HepG2 (cell line): Measurements from ENCODE around the gene PRDX3. TPM values are rescaled to one million over a fixed set of nuclear protein-coding genes. Genes with fewer than 3 reads are reported as not detected.

ENCODE experiments used
- CEBPG ChIP-seq: IDR thresholded peaks from 2 replicates; pipeline ENCODE4 v1.6.1; 2016
- ELF3 ChIP-seq: IDR thresholded peaks from 2 replicates; pipeline ENCODE4 v1.6.1; 2016; ENCODE audit warnings: missing genetic modification reagents, missing compliant biosample characterization
- FOXA3 ChIP-seq: IDR thresholded peaks from 2 replicates; pipeline ENCODE4 v1.6.1; 2016; ENCODE audit warnings: missing genetic modification reagents, missing compliant biosample characterization
- GFI1 ChIP-seq: sonication (generic); formaldehyde crosslinking; IDR thresholded peaks from 2 replicates; pipeline ENCODE4 v1.5.0; 2020; ENCODE audit warnings: missing genetic modification reagents, mild to moderate bottlenecking, borderline replicate concordance
- HMG20B ChIP-seq: conservative IDR thresholded peaks from 2 replicates; pipeline ENCODE4 v1.6.1; 2016; ENCODE audit warnings: missing genetic modification reagents, missing compliant biosample characterization
- IRF2 ChIP-seq: IDR thresholded peaks from 2 replicates; pipeline ENCODE4 v1.6.1; 2018; ENCODE audit warnings: missing genetic modification reagents, missing compliant biosample characterization
- KDM2A ChIP-seq: sonication (generic); formaldehyde crosslinking; IDR thresholded peaks from 2 replicates; pipeline ENCODE4 v1.4.0; 2020; ENCODE audit warnings: low read depth, missing genetic modification reagents, borderline replicate concordance
- KDM5B ChIP-seq: sonication (generic); formaldehyde crosslinking; IDR thresholded peaks from 2 replicates; pipeline ENCODE4 v1.4.0; 2020; ENCODE audit warnings: missing genetic modification reagents, mild to moderate bottlenecking, borderline replicate concordance
- MEIS1 ChIP-seq: sonication (generic); formaldehyde crosslinking; IDR thresholded peaks from 2 replicates; pipeline ENCODE4 v1.9.0; 2021; ENCODE audit warnings: mild to moderate bottlenecking, missing genetic modification reagents, moderate library complexity, borderline replicate concordance
- NCOA1 ChIP-seq: sonication (generic); formaldehyde crosslinking; IDR thresholded peaks from 2 replicates; pipeline ENCODE4 v1.9.0; 2021; ENCODE audit warnings: missing genetic modification reagents
- NR2F6 ChIP-seq, 2 experiments: IDR thresholded peaks; 2 replicates each; pipeline ENCODE4 v1.6.1; 2016; ENCODE audit warnings: antibody characterized with exemption in 1 of 2, mild to moderate bottlenecking in 1 of 2
- PRPF4 ChIP-seq: fragments of 200-400 bp; formaldehyde crosslinking; IDR thresholded peaks from 2 replicates; pipeline ENCODE4 v1.6.1; 2016; ENCODE audit warnings: low read length, low read depth; ENCODE audit not compliant: poor library complexity, severe bottlenecking
- RAD21 ChIP-seq: fragments of 450-650 bp; formaldehyde crosslinking; IDR thresholded peaks from 2 replicates; pipeline ENCODE4 v1.5.0; 2020; ENCODE audit warnings: mild to moderate bottlenecking
- SATB2 ChIP-seq: sonication (generic); formaldehyde crosslinking; IDR thresholded peaks from 2 replicates; pipeline ENCODE4 v1.5.0; 2020; ENCODE audit warnings: missing genetic modification reagents
- THAP11 ChIP-seq: IDR thresholded peaks from 2 replicates; pipeline ENCODE4 v1.6.1; 2016; ENCODE audit warnings: missing biosample characterization, missing genetic modification reagents
- XRCC5 ChIP-seq: fragments of 200-400 bp; formaldehyde crosslinking; optimal IDR thresholded peaks from 2 replicates; pipeline ENCODE3; 2017; ENCODE audit warnings: mild to moderate bottlenecking, low read length
- ZFX ChIP-seq: sonication (generic); formaldehyde crosslinking; IDR thresholded peaks from 2 replicates; pipeline ENCODE4 v1.4.0; 2020; ENCODE audit warnings: mild to moderate bottlenecking, low read depth, missing genetic modification reagents, moderate library complexity
- ZKSCAN1 ChIP-seq: fragments of 150-350 bp; IDR thresholded peaks from 2 replicates; pipeline ENCODE4 v1.6.1; 2014; ENCODE audit warnings: low read length
- ZNF230 ChIP-seq: sonication (generic); formaldehyde crosslinking; IDR thresholded peaks from 2 replicates; pipeline ENCODE4 v1.4.0; 2020; ENCODE audit warnings: mild to moderate bottlenecking, missing genetic modification reagents
- ZNF350 ChIP-seq: sonication (generic); formaldehyde crosslinking; IDR thresholded peaks from 2 replicates; pipeline ENCODE4 v1.4.0; 2020; ENCODE audit warnings: mild to moderate bottlenecking, low read depth, missing genetic modification reagents, borderline replicate concordance
- ZNF383 ChIP-seq: sonication (generic); formaldehyde crosslinking; IDR thresholded peaks from 2 replicates; pipeline ENCODE4 v1.4.0; 2020; ENCODE audit warnings: missing genetic modification reagents, mild to moderate bottlenecking, borderline replicate concordance
- ZNF605 ChIP-seq: sonication (generic); formaldehyde crosslinking; IDR thresholded peaks from 2 replicates; pipeline ENCODE4 v1.8.0; 2022; ENCODE audit warnings: mild to moderate bottlenecking, missing genetic modification reagents
- ZNF761 ChIP-seq: sonication (generic); formaldehyde crosslinking; conservative IDR thresholded peaks from 2 replicates; pipeline ENCODE4 v1.4.0; 2020; ENCODE audit warnings: mild to moderate bottlenecking, missing genetic modification reagents
- ZNF782 ChIP-seq: sonication (generic); formaldehyde crosslinking; IDR thresholded peaks from 2 replicates; pipeline ENCODE4 v1.4.0; 2020; ENCODE audit warnings: missing genetic modification reagents, mild to moderate bottlenecking, borderline replicate concordance
- ZSCAN29 ChIP-seq: sonication (generic); formaldehyde crosslinking; conservative IDR thresholded peaks from 2 replicates; pipeline ENCODE4 v1.4.0; 2020; ENCODE audit warnings: mild to moderate bottlenecking, missing genetic modification reagents
- polyA plus RNA-seq, 8 experiments: library from polyadenylated mRNA; depleted of rRNA in 3 of 8; stranded (reverse) in 7 of 8; unstranded in 1 of 8; fragments of >200 nt; fragmentation: Illumina TruSeq in 4 of 8; extraction: Trizol in 4 of 8; gene quantifications; 2 replicates each; pipeline versions ENCODE4 v1.2.1 to v1.2.3, GENCODE V29; 2011 to 2016; ENCODE audit warnings: low read depth in 4 of 8, missing spikeins in 1 of 8, mixed read lengths in 1 of 8; ENCODE audit not compliant: insufficient read depth in 1 of 8
- total RNA-seq, 5 experiments: library from RNA; depleted of rRNA; stranded (reverse); fragments of >200 nt; fragmentation: Illumina TruSeq; extraction: Trizol; gene quantifications; 2 replicates each; pipeline ENCODE4 v1.2.3, GENCODE V29; 2016; ENCODE audit warnings: low read depth in 1 of 5
- TF ChIP-seq, protein P1 (sequence below): sonication (generic); formaldehyde crosslinking; IDR thresholded peaks from 2 replicates; pipeline ENCODE4 v1.5.0; 2020; ENCODE audit warnings: mild to moderate bottlenecking, missing genetic modification reagents
- TF ChIP-seq, protein P2 (sequence below): sonication (generic); formaldehyde crosslinking; IDR thresholded peaks from 2 replicates; pipeline ENCODE4 v1.4.0; 2020; ENCODE audit warnings: missing genetic modification reagents, borderline replicate concordance

PRDX3 gene
- total and polyA plus RNA-seq, 2 of the 13 experiments (the other 11 are each of a cell fraction or from before 2014, with no cell fraction given): 407 to 565 TPM

DNA sequence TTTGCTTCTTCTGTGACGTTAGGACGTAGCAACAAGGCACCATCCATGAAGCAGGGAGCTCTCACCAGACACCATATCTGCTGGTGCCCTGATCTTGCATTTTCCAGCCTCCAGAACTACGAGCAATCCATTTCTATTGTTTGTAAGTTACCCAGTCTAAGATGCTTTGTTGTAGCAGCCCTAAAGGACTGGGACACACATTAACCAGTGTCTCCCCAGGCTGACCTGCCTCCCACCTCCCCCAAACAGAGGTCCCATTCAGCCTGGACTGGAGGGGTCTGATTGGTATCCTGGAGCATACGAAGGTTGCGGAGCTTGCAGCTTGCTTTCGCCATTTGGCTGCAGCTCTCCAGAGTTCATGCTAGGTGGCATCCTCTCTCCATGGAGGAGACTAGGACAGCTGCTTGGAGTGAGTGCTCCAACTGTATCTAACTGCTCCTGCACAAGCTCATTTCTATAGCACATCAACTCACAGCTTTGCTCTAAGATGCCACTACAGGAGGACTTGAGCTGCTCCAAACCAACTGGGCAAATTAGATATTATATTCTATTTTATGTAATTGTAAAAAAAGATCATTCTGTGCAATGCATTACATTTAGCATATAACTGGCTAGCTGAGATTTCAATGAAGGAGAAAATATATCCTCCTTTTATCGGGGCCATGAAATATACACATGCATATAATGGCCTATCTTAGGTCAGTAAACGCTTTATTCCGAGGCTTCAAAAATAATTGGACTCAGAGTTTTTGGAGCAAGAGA, 20.8 kb upstream of the PRDX3 start (continued):
- TF ChIP-seq, protein P1, sequence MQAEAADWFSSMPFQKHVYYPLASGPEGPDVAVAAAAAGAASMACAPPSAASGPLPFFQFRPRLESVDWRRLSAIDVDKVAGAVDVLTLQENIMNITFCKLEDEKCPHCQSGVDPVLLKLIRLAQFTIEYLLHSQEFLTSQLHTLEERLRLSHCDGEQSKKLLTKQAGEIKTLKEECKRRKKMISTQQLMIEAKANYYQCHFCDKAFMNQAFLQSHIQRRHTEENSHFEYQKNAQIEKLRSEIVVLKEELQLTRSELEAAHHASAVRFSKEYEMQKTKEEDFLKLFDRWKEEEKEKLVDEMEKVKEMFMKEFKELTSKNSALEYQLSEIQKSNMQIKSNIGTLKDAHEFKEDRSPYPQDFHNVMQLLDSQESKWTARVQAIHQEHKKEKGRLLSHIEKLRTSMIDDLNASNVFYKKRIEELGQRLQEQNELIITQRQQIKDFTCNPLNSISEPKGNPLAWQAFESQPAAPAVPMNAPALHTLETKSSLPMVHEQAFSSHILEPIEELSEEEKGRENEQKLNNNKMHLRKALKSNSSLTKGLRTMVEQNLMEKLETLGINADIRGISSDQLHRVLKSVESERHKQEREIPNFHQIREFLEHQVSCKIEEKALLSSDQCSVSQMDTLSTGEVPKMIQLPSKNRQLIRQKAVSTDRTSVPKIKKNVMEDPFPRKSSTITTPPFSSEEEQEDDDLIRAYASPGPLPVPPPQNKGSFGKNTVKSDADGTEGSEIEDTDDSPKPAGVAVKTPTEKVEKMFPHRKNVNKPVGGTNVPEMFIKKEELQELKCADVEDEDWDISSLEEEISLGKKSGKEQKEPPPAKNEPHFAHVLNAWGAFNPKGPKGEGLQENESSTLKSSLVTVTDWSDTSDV: no peak
- peak; percentile 28; the same call in 1 of the 2 replicates for TF ChIP-seq ZNF605 (CRISPR knock-in tag)
- TF ChIP-seq ZNF350 (CRISPR knock-in tag): peak; percentile 9; the same call in 1 of the 2 replicates
- peak; percentile 69 for TF ChIP-seq XRCC5
- TF ChIP-seq ZNF383 (CRISPR knock-in tag): 0 out of 2 replicates have a peak, but pooled peaks have one; percentile 77
- 0 out of 2 replicates have a peak, but pooled peaks have one; percentile 14 for TF ChIP-seq KDM5B (CRISPR knock-in tag)
- TF ChIP-seq NR2F6 (IDR thresholded peaks at IDR 0.05): no peak
- peak; percentile 36; the same call in 1 of the 2 replicates for TF ChIP-seq NR2F6 (CRISPR knock-in tag; IDR thresholded peaks at IDR 0.05)
- no peak for TF ChIP-seq ZKSCAN1
- TF ChIP-seq, protein P2, sequence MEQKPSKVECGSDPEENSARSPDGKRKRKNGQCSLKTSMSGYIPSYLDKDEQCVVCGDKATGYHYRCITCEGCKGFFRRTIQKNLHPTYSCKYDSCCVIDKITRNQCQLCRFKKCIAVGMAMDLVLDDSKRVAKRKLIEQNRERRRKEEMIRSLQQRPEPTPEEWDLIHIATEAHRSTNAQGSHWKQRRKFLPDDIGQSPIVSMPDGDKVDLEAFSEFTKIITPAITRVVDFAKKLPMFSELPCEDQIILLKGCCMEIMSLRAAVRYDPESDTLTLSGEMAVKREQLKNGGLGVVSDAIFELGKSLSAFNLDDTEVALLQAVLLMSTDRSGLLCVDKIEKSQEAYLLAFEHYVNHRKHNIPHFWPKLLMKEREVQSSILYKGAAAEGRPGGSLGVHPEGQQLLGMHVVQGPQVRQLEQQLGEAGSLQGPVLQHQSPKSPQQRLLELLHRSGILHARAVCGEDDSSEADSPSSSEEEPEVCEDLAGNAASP (CRISPR knock-in tag): peak; percentile 61; the same call in 1 of the 2 replicates
- no peak for TF ChIP-seq HMG20B
- TF ChIP-seq CEBPG (CRISPR knock-in tag): peak; percentile 53
- peak; percentile 27; the same call in 1 of the 2 replicates for TF ChIP-seq GFI1 (CRISPR knock-in tag)
- peak; percentile 94 for TF ChIP-seq RAD21 (CRISPR knock-in tag)
- TF ChIP-seq NCOA1 (CRISPR knock-in tag): no peak
- peak; percentile 60 for TF ChIP-seq THAP11 (CRISPR knock-in tag)
- TF ChIP-seq ZFX: 0 out of 2 replicates have a peak, but pooled peaks have one; percentile 17
- TF ChIP-seq ZNF761 (CRISPR knock-in tag): 0 out of 2 replicates have a peak, but pooled peaks have one; percentile 55
- peak; percentile 36; the same call in 1 of the 2 replicates for TF ChIP-seq IRF2
- TF ChIP-seq ZNF230: peak; percentile 93; the same call in 1 of the 2 replicates
- peak; percentile 52; the same call in 1 of the 2 replicates for TF ChIP-seq ZSCAN29 (CRISPR knock-in tag)
- TF ChIP-seq MEIS1 (CRISPR knock-in tag): 0 out of 2 replicates have a peak, but pooled peaks have one; percentile 47
- TF ChIP-seq ZNF782 (CRISPR knock-in tag): no peak
- no peak for TF ChIP-seq SATB2
- TF ChIP-seq PRPF4: no peak
- TF ChIP-seq KDM2A (CRISPR knock-in tag): peak; percentile 37; the same call in 1 of the 2 replicates
- TF ChIP-seq FOXA3 (CRISPR knock-in tag): 0 out of 2 replicates have a peak, but pooled peaks have one; percentile 17
- TF ChIP-seq ELF3 (CRISPR knock-in tag): peak; percentile 42; the same call in 1 of the 2 replicates
